Ascending aorta (tissue), 2 donors: Measurements from ENCODE around the gene CLEC12A. TPM values are rescaled to one million over a fixed set of nuclear protein-coding genes. Genes with fewer than 3 reads are reported as not detected.
"Not testable (repeated sequence)": the region's sequence is repeated elsewhere in the genome, so short reads cannot be mapped to it uniquely, and the experiment has no call there.

Experiments
- DNase-seq, 2 donors: peaks; one replicate each; pipeline ENCODE4 v3.0.0-alpha.2; 2019; ENCODE audit warnings: low spot score in 2 of 2
- H3K27ac ChIP-seq, 2 donors: fragments of 200-600 bp; sonication (generic); one replicate each; pipeline ENCODE4 v1.5.1; 2016 to 2017; ENCODE audit warnings: mild to moderate bottlenecking in 1 of 2
- H3K27me3 ChIP-seq: fragments of 200-600 bp; sonication (generic); one replicate; pipeline ENCODE4 v1.5.1; 2017
- H3K36me3 ChIP-seq, 2 donors: fragments of 200-600 bp; sonication (generic); one replicate each; pipeline ENCODE4 v1.5.1; 2016
- H3K4me1 ChIP-seq, 2 donors: fragments of 200-600 bp; sonication (generic); one replicate each; pipeline ENCODE4 v1.5.1; 2016 to 2017; ENCODE audit warnings: mild to moderate bottlenecking in 1 of 2
- H3K4me3 ChIP-seq, 2 donors: fragments of 200-600 bp; sonication (generic); one replicate each; pipeline ENCODE4 v1.5.1; 2016 to 2017; ENCODE audit warnings: mild to moderate bottlenecking in 1 of 2
- H3K9me3 ChIP-seq, 2 donors: fragments of 200-600 bp; sonication (generic); one replicate each; pipeline ENCODE4 v1.5.1; 2016
- CTCF ChIP-seq, 3 experiments: fragments of 200-600 bp in 2 of 3; fragments of 450-650 bp in 1 of 3; sonication (generic) in 2 of 3; IDR thresholded peaks; one replicate each; pipeline ENCODE4 v1.5.1; 2016 to 2019; ENCODE audit warnings: antibody characterized with exemption in 3 of 3, mild to moderate bottlenecking in 1 of 3, moderate library complexity in 1 of 3
- intact Hi-C: fragments of 100-400 bp; cut with DNase I; formaldehyde crosslinking; loops from one replicate; pipeline ENCODE4 v1.15.1; 2023
- total RNA-seq: library from RNA; depleted of rRNA; stranded (reverse); fragments of >200 nt; gene quantifications from one replicate; pipeline ENCODE4 v1.1.0, GENCODE V29; 2016

CLEC12A gene
- total RNA-seq, 1 donor from 2014 or later = not detected

- Histone ChIP-seq H3K36me3 (no peaks in the 10 kb centered on the region), H3K4me1 (no peaks in the 10 kb centered on the region), H3K4me3 (no peak overlapping the region), H3K27me3 (no peaks in the 10 kb centered on the region), H3K9me3 (no peaks in the 10 kb centered on the region), H3K27ac (no peak overlapping the region)
- intact Hi-C loops = no loop called here
- DNase-seq = no peak
- TF ChIP-seq CTCF (IDR thresholded peaks at IDR 0.05) = no peak
These were observed 20.1 kb upstream of the CLEC12A start for GRCh38 chr12:9951026-9951675.

DNA sequence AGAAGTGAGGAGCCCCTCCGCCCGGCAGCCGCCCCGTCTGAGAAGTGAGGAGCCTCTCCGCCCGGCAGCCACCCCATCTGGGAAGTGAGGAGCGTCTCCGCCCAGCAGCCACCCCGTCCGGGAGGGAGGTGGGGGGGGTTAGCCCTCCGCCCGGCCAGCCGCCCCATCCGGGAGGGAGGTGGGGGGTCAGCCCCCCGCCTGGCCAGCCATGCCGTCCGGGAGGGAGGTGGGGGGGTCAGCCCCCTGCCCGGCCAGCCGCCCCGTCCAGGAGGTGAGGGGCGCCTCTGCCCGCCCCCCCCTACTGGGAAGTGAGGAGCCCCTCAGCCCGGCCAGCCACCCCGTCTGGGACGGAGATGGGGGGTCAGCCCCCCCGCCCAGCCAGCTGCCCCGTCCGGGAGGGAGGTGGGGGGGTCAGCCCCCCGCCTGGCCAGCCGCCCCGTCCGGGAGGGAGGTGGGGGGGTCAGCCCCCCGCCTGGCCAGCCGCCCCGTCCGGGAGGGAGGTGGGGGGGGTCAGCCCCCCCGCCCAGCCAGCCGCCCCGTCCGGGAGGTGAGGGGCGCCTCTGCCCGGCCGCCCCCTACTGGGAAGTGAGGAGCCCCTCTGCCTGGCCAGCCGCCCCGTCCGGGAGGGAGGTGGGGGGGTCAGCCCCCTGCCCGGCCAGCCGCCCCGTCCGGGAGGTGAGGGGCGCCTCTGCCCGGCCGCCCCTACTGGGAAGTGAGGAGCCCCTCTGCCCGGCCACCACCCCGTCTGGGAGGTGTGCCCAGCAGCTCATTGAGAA, 18.1 kb upstream of the CLEC12A start:
- DNase-seq, intact Hi-C loops, H3K9me3 ChIP-seq, H3K36me3 ChIP-seq, H3K27ac ChIP-seq, H3K27me3 ChIP-seq, H3K4me3 ChIP-seq, H3K4me1 ChIP-seq: not testable (repeated sequence)

DNA sequence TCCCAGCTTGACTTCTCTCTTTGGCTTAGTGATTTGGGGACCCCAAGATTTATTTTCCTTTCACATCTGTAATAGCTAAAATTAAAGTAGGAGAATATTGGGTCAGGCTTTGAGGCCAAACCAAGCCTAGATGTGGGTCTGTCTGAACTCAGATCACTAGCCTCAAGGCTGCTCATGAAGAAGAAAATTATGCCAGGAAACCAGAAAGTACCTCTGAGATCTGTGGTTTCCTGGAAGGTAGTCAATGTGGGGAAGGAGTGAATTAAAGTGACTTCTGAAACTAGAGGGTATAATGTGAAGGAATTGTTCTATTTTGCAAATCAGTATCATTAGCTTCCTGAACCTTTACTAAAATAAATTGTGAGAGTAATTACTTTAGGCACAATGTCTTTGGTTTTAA, 13.4 kb upstream of the CLEC12A start:
- TF ChIP-seq CTCF (IDR thresholded peaks at IDR 0.05) = no peak

GRCh38 chr12:9960590-9960989, 10.6 kb upstream of the CLEC12A start:
- intact Hi-C loops = no loop called here

More for the DNA sequence above, 13.4 kb upstream of the CLEC12A start:
- intact Hi-C loops = no loop called here
- H3K4me1 ChIP-seq = no peaks in the 10 kb centered on the region
- no peaks in the 10 kb centered on the region for H3K9me3 ChIP-seq
- H3K27me3 ChIP-seq = no peaks in the 10 kb centered on the region
- H3K4me3 ChIP-seq = no peak overlapping the region
- H3K27ac ChIP-seq = no peak overlapping the region
- no peaks in the 10 kb centered on the region for H3K36me3 ChIP-seq
- DNase-seq = no peak

DNA sequence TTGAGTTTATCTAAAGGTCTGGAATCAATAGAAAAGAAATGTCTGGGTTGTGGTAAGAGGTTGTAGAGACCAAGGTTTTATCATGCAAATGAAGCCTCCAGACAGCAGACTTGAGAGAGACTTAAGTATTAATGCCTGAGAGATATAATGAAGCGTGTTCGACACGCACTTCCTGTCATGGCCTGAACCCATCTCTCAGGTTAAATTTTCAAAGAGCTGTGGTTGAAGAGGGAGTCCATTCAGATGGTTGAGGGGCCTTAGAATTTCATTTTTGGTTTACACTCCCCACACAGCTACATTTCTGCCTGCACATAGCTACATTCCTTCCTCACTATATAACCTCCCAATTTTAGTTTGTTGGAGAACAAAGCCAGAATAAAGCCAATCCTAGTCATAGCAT, 10.1 kb upstream of the CLEC12A start:
- no peak overlapping the region for H3K4me3 ChIP-seq
- intact Hi-C loops = no loop called here
- no peaks in the 10 kb centered on the region for H3K36me3 ChIP-seq
- no peaks in the 10 kb centered on the region for H3K9me3 ChIP-seq
- DNase-seq = no peak
- no peaks in the 10 kb centered on the region for H3K27me3 ChIP-seq
- no peak for TF ChIP-seq CTCF (IDR thresholded peaks at IDR 0.05)
- no peak overlapping the region for H3K27ac ChIP-seq
- no peaks in the 10 kb centered on the region for H3K4me1 ChIP-seq

More at GRCh38 chr12:9960590-9960989, 10.6 kb upstream of the CLEC12A start:
- Histone ChIP-seq H3K27ac (no peak overlapping the region), H3K4me3 (no peak overlapping the region), H3K27me3 (no peaks in the 10 kb centered on the region), H3K9me3 (no peaks in the 10 kb centered on the region), H3K36me3 (no peaks in the 10 kb centered on the region), H3K4me1 (no peaks in the 10 kb centered on the region)
- no peak for DNase-seq
- no peak for TF ChIP-seq CTCF (IDR thresholded peaks at IDR 0.05)

GRCh38 chr12:9961901-9962300, 9.3 kb upstream of the CLEC12A start:
- DNase-seq = no peak
- H3K4me1 ChIP-seq = no peaks in the 10 kb centered on the region
- no peaks in the 10 kb centered on the region for H3K27me3 ChIP-seq
- H3K36me3 ChIP-seq = no peaks in the 10 kb centered on the region
- H3K4me3 ChIP-seq = no peak overlapping the region
- H3K27ac ChIP-seq = no peak overlapping the region
- no peaks in the 10 kb centered on the region for H3K9me3 ChIP-seq
- intact Hi-C loops = no loop called here
- TF ChIP-seq CTCF (IDR thresholded peaks at IDR 0.05) = no peak
